DOHH2 (cell line): ENCODE results near the gene TRIM22.

Source experiments
- CTCF ChIP-seq: fragments of 200-600 bp; sonication (generic); IDR thresholded peaks from one replicate; pipeline ENCODE4 v1.5.1; 2014; ENCODE audit warnings: antibody characterized with exemption, mild to moderate bottlenecking, low read depth, low read length; ENCODE audit not compliant: poor library complexity, severe bottlenecking
- EZH2phosphoT487 ChIP-seq: fragments of 200-600 bp; sonication (generic); IDR thresholded peaks from 2 replicates; pipeline ENCODE4 v1.6.1; 2017; ENCODE audit warnings: borderline replicate concordance, mild to moderate bottlenecking, antibody characterized with exemption, low read length, moderate library complexity, mixed read lengths

- TF ChIP-seq CTCF, result no peak
- TF ChIP-seq EZH2phosphoT487, result no peak
Observed at GRCh38 chr11:5705688-5706087, 16.1 kb downstream of the TRIM22 start.
